Islet of Langerhans (tissue), 1 donor: ENCODE measurements around the gene PITPNC1.

Experiments
- FAIRE-seq: peaks from one replicate; lab custom pipeline; 2011; peaks lifted over from hg19 to GRCh38; lab: Jason Lieb, UNC

The PITPNC1 gene

GRCh38 chr17:67435122-67435521 lies 58.0 kb downstream of the PITPNC1 start:
- FAIRE-seq, result no peak

- no peak for FAIRE-seq
Observed at GRCh38 chr17:67435786-67436185, 58.7 kb downstream of the PITPNC1 start.

- FAIRE-seq, result no peak
Observed at GRCh38 chr17:67436233-67436632, 59.2 kb downstream of the PITPNC1 start.

GRCh38 chr17:67438667-67439066 lies 61.6 kb downstream of the PITPNC1 start:
- no peak for FAIRE-seq

GRCh38 chr17:67439269-67439668 lies 62.2 kb downstream of the PITPNC1 start:
- FAIRE-seq, result no peak

- FAIRE-seq, result no peak
Observed at GRCh38 chr17:67440277-67441051, 63.4 kb downstream of the PITPNC1 start.

- peak; percentile 93 for FAIRE-seq
Observed at GRCh38 chr17:67441052-67441895, 64.2 kb downstream of the PITPNC1 start.

- no peak for FAIRE-seq
Observed at GRCh38 chr17:67441896-67442219, 64.8 kb downstream of the PITPNC1 start.

- no peak for FAIRE-seq
Observed at GRCh38 chr17:67442787-67443624, 65.9 kb downstream of the PITPNC1 start.

- FAIRE-seq, result no peak
Observed at GRCh38 chr17:67443931-67444595, 67.0 kb downstream of the PITPNC1 start.

GRCh38 chr17:67448449-67448848 lies 71.4 kb downstream of the PITPNC1 start:
- FAIRE-seq, result no peak

- no peak for FAIRE-seq
Observed at GRCh38 chr17:67449065-67449464, 72.0 kb downstream of the PITPNC1 start.

- no peak for FAIRE-seq
Observed at GRCh38 chr17:67449845-67450755, 73.0 kb downstream of the PITPNC1 start.

GRCh38 chr17:67452681-67453554 lies 75.8 kb downstream of the PITPNC1 start:
- FAIRE-seq, result no peak

- FAIRE-seq, result no peak
Observed at GRCh38 chr17:67456103-67456502, 79.0 kb downstream of the PITPNC1 start.

GRCh38 chr17:67456889-67457288 lies 79.8 kb downstream of the PITPNC1 start:
- no peak for FAIRE-seq

GRCh38 chr17:67458203-67458602 lies 81.1 kb downstream of the PITPNC1 start:
- FAIRE-seq, result no peak

GRCh38 chr17:67459985-67460384 lies 82.9 kb downstream of the PITPNC1 start:
- no peak for FAIRE-seq

GRCh38 chr17:67461228-67461780 lies 84.2 kb downstream of the PITPNC1 start:
- no peak for FAIRE-seq

- FAIRE-seq, result no peak
Observed at GRCh38 chr17:67461876-67462275, 84.8 kb downstream of the PITPNC1 start.
